ENCODE data around the gene COQ9.

GRCh38 chr16:57483725-57484514, 36.6 kb downstream of the COQ9 start:
- TF ChIP-seq ESRRG (CRISPR knock-in tag; IDR thresholded peaks at IDR 0.05): no peak
- no peak for TF ChIP-seq PPARA (CRISPR knock-in tag; IDR thresholded peaks at IDR 0.05; ENCODE audit: borderline replicate concordance)
- TF ChIP-seq ZFP30 (CRISPR knock-in tag; IDR thresholded peaks at IDR 0.05): no peak
- no peak for TF ChIP-seq CREB5 (CRISPR knock-in tag; IDR thresholded peaks at IDR 0.05; ENCODE audit: low read depth)

Measured in SK-N-SH treated with all-trans-retinoic acid at 6 μM for 48 hours (cell line).